ENCODE measurements around the gene LDLRAD3. TPM values are rescaled to one million over a fixed set of nuclear protein-coding genes. Genes with fewer than 3 reads are reported as not detected.

LDLRAD3 gene
- total RNA-seq, 2 donors from 2014 or later = 19.2 to 30.6 TPM

GRCh38 chr11:35963911-35964310, 20.0 kb downstream of the LDLRAD3 start:
- H3K36me3 Mint-ChIP-seq (ENCODE audit: low read depth) = peaks cover 17% of the 10 kb centered on the region
- WGBS, 2 experiments (ENCODE audit: insufficient coverage in 1 of 2, insufficient read length in 1 of 2) = 95 to 96% methylated on average over 3 of the region's 3 CpGs

GRCh38 chr11:35964841-35965240, 21.0 kb downstream of the LDLRAD3 start:
- no peaks in the 10 kb centered on the region for H3K27me3 ChIP-seq (ENCODE audit: control insufficient read depth, insufficient read depth, low read length, poor library complexity, severe bottlenecking)
- peaks cover 17% of the 10 kb centered on the region for H3K36me3 Mint-ChIP-seq (ENCODE audit: low read depth)
- H3K27ac Mint-ChIP-seq = no peak overlapping the region
- WGBS, 2 experiments (ENCODE audit: insufficient coverage in 1 of 2, insufficient read length in 1 of 2) = 100% methylated on average over 1 of the region's 2 CpGs
- no peak for DNase-seq
- H3K9ac ChIP-seq (ENCODE audit: extremely low read depth, low read length, poor library complexity, severe bottlenecking) = no peak overlapping the region
- peaks cover 14% of the 10 kb centered on the region for H3K4me1 Mint-ChIP-seq
- H3K27me3 Mint-ChIP-seq (ENCODE audit: insufficient read depth) = no peaks in the 10 kb centered on the region
- H3K9me3 ChIP-seq (ENCODE audit: control insufficient read depth, low read length) = peaks cover 19% of the 10 kb centered on the region
- no peaks in the 10 kb centered on the region for H3K4me1 ChIP-seq (ENCODE audit: control insufficient read depth, insufficient read depth, low read length)
- H3K9me3 Mint-ChIP-seq = peaks cover 20% of the 10 kb centered on the region
- no peak overlapping the region for H3K4me3 ChIP-seq (ENCODE audit: low read length)
- no peak overlapping the region for H3K4me3 Mint-ChIP-seq
- no peak for TF ChIP-seq CTCF (conservative IDR thresholded peaks at IDR 0.05)
- H3K36me3 ChIP-seq (ENCODE audit: control insufficient read depth, insufficient read depth, low read length) = no peaks in the 10 kb centered on the region
- H3K27ac ChIP-seq (ENCODE audit: low read depth, low read length) = no peak overlapping the region

More at GRCh38 chr11:35963911-35964310, 20.0 kb downstream of the LDLRAD3 start:
- Histone ChIP-seq H3K36me3 (ENCODE audit: control insufficient read depth, insufficient read depth, low read length) (no peaks in the 10 kb centered on the region), H3K27me3 (ENCODE audit: control insufficient read depth, insufficient read depth, low read length, poor library complexity, severe bottlenecking) (no peaks in the 10 kb centered on the region), H3K27ac (ENCODE audit: low read depth, low read length) (no peak overlapping the region), H3K4me3 (ENCODE audit: low read length) (no peak overlapping the region), H3K4me1 (ENCODE audit: control insufficient read depth, insufficient read depth, low read length) (no peaks in the 10 kb centered on the region), H3K9ac (ENCODE audit: extremely low read depth, low read length, poor library complexity, severe bottlenecking) (no peak overlapping the region), H3K9me3 (ENCODE audit: control insufficient read depth, low read length) (peaks cover 19% of the 10 kb centered on the region)
- Mint-ChIP-seq H3K4me1 (peaks cover 14% of the 10 kb centered on the region), H3K9me3 (peaks cover 20% of the 10 kb centered on the region), H3K27me3 (ENCODE audit: insufficient read depth) (no peaks in the 10 kb centered on the region), H3K4me3 (no peak overlapping the region), H3K27ac (no peak overlapping the region)
- no peak for DNase-seq
- TF ChIP-seq CTCF (conservative IDR thresholded peaks at IDR 0.05) = no peak

DNA sequence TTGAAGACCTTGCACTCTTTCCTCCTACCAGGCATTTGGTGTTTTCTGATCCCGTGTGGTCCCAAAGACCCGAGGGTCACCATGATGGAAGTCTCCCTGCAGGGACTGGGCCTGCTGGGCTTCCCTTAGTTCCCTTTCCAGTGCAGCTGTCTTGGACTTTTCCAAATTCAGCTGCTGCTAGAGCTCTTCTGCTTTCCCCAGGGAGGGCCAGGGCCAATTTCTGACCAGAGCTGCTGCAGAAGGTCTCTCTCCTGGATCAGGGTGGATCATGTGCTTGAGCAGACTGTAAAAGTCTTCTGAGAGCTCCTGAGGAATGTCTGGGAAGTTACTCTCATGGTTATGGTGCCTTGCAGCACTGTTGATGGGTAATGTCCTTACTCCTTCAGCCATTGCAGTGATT, 23.2 kb downstream of the LDLRAD3 start:
- Mint-ChIP-seq H3K27me3 (ENCODE audit: insufficient read depth) (no peaks in the 10 kb centered on the region), H3K36me3 (ENCODE audit: low read depth) (peaks cover 19% of the 10 kb centered on the region), H3K4me1 (peaks cover 10% of the 10 kb centered on the region), H3K9me3 (peaks cover 20% of the 10 kb centered on the region), H3K4me3 (no peak overlapping the region), H3K27ac (no peak overlapping the region)
- H3K4me1 ChIP-seq (ENCODE audit: control insufficient read depth, insufficient read depth, low read length) = no peaks in the 10 kb centered on the region
- no peak overlapping the region for H3K4me3 ChIP-seq (ENCODE audit: low read length)
- WGBS, 2 experiments (ENCODE audit: insufficient coverage in 1 of 2, insufficient read length in 1 of 2) = 93 to 100% methylated on average over 2 of the region's 2 CpGs
- H3K9me3 ChIP-seq (ENCODE audit: control insufficient read depth, low read length) = peaks cover 19% of the 10 kb centered on the region
- no peak for TF ChIP-seq CTCF (conservative IDR thresholded peaks at IDR 0.05)
- H3K27ac ChIP-seq (ENCODE audit: low read depth, low read length) = no peak overlapping the region
- DNase-seq = no peak
- H3K9ac ChIP-seq (ENCODE audit: extremely low read depth, low read length, poor library complexity, severe bottlenecking) = no peak overlapping the region
- H3K27me3 ChIP-seq (ENCODE audit: control insufficient read depth, insufficient read depth, low read length, poor library complexity, severe bottlenecking) = no peaks in the 10 kb centered on the region
- H3K36me3 ChIP-seq (ENCODE audit: control insufficient read depth, insufficient read depth, low read length) = no peaks in the 10 kb centered on the region
